ENCODE results near the gene LRRFIP1. TPM values are rescaled to one million over a fixed set of nuclear protein-coding genes. Genes with fewer than 3 reads are reported as not detected.

LRRFIP1 gene
- polyA plus RNA-seq, 4 donors = 60.2 to 103 (median 84.7) TPM

- DNase-seq (ENCODE audit: low read depth in 4 of 4, low spot score in 3 of 4) = no peak
Measured at GRCh38 chr2:237638176-237638575, 10.8 kb downstream of the LRRFIP1 start.

- no peak for DNase-seq (ENCODE audit: low read depth in 4 of 4, low spot score in 3 of 4)
Measured at GRCh38 chr2:237639052-237639835, 11.9 kb downstream of the LRRFIP1 start.

DNA sequence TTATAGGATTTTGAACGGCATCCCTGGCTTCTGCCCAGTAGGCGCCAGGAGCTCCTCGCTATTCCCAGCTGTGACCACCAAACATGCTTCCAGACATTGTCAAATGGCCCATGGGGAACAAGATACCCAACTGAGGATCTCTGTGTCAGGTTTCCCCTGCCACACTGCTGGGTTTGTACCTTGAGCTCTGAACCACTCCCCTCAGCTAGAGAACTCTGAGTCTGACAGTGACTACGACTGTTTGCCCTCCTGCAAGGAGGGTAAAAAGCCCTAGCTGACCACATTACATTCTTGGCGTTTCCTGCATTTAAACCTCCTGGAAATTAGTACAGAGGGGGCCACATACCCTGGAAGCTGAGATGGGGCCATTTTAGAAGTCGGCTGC lies 12.4 kb downstream of the LRRFIP1 start:
- DNase-seq (ENCODE audit: low read depth in 4 of 4, low spot score in 3 of 4) = no peak

DNA sequence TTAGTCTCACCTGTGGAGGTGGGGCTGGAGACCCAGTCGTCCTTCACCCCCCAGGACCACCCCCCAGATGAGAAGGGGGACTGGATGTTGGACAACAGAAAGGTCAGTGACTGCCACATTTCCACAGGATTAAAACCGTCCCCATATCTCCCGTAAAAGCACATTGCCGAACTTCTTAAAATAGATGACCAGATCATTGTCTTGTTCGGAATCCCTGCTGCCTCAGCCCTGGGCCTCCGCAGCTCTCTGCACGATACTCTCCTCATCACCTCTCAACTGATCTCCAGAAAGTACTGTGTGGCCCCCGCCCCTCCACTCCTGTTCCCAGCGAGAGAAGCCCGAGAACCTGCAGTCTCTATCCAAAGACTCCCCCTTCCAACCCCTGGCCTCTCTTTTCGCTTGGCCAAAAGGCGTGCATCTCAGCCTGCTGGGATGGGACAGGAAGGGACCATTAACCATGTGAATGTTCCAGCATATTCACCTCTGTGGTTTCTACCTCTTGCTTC lies 13.2 kb downstream of the LRRFIP1 start:
- DNase-seq (ENCODE audit: low read depth in 4 of 4, low spot score in 3 of 4) = no peak

GRCh38 chr2:237642038-237642734 lies 14.8 kb downstream of the LRRFIP1 start:
- no peak for DNase-seq (ENCODE audit: low read depth in 4 of 4, low spot score in 3 of 4)

DNA sequence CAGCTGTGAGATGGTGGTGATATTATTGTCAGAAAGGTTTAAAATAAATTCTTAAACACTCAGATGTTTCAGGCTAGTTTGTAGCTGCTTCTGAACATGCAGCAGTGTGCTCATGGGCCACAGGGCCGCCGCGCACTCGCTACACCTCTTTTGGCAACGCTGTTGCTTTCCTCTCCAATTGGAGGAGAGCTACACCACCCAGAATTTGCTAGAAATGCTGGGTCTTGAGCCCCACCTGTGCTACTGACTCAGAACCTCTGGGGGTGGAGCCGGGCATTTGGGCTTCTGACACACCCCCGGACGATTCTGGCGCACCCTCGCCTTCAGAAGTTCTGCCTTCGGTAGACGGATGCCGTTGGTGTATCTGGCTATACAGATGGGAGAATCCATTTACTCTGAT lies 15.7 kb downstream of the LRRFIP1 start:
- no peak for DNase-seq (ENCODE audit: low read depth in 4 of 4, low spot score in 3 of 4)

DNA sequence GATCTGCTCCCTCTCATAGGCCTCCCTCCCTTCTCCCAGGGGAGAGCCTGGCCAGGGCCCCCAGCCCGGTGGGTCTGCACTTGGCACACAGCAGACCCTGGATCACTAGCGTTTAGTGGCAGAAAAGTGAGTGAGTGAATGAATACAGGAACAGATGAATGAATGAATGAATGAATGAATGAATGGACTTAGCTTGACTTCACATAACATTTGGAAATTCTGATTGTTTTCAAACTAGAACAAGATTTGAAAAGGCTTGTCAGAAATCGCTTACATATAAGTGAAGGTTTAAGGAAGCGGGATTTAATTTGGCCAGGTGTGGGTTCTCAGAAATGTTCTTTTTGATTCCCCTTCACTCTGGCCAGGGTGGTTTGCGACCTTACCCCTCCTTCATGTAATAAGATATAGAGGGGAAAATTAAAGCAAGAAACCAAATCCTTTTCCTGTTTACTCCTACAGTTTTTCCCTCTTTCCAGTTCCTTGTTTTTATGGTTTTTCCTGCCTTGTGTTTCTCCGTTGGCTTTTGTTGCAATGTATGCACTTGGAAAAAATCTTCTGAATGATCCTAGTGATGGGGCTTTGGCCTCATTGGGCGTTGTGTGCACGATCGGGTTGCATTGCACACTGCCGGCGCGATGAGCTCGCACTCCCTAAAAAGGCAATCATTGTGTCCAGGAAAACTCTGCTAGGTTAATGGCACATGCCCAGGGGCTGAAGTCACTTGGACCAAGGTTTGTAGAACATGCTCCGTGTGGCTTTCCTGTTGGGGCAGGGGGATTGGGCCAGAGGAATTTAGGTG lies 16.4 kb downstream of the LRRFIP1 start:
- DNase-seq (ENCODE audit: low read depth in 4 of 4, low spot score in 3 of 4) = no peak

- no peak for DNase-seq (ENCODE audit: low read depth in 4 of 4, low spot score in 3 of 4)
Measured at GRCh38 chr2:237644381-237644703, 17.0 kb downstream of the LRRFIP1 start.

- DNase-seq (ENCODE audit: low read depth in 4 of 4, low spot score in 3 of 4) = no peak
Measured at GRCh38 chr2:237645261-237645660, 17.9 kb downstream of the LRRFIP1 start.

- DNase-seq (ENCODE audit: low read depth in 4 of 4, low spot score in 3 of 4) = no peak
Measured at GRCh38 chr2:237647176-237648015, 20.0 kb downstream of the LRRFIP1 start.

DNA sequence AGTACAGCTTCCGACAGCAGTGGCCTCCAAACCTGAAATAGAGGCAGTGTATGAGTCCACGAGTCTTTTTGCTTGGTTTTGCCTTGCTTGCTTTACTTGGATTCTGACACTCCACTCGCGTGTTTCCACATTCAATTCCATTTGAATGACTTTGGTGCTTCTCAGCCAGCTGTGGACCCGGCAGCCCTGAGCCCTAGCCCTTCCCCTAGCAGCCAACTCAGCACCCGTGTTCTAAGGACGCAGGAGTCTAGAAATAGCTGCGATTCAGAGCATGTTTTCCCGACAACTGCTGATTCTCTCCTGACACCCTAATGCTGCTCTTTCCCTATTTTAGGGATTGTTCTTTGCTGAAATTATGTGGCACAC lies 20.6 kb downstream of the LRRFIP1 start:
- DNase-seq (ENCODE audit: low read depth in 4 of 4, low spot score in 3 of 4) = no peak

DNA sequence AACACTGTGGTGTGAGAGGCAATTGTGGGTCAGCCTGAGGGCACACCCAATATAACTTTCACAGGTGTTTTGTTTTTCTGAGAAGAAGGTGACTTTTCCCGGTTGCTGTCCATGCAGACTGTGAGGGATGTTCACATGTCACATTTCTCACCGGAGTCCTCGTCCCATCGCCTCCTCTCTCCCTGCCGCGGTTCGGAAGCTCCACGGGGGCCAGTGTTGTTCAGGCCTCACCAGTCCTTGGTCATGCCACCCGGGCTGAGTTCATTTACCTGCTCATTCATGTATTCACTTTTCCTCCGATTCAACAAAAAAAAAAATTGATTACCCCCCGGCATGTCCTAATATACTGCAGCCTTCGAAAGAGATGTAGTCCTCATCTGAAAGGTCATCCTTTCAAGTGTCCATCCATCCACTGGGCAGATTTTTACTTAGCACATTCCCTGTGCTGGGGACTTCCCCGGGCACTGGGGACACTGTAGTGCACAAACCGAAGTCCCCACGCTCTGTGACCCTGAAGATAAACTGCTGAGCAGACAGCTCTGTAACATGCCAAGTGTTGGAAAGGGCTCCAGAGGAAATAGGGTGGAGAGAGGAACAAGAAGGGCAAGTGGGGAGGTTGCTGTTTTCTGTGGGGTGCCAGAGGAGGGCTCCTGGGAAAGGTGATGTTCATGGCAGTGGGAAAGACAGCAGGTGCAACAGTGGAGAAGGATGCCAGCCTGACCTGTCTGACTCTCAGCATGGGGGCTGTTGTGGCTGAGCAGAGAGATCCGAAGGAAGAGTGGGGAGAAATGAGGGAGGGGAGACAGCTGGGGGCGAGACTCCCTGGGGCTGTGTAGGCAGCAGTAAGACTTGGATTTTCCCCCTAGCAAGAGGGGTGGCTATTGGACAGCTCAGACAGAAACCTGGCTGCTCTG lies 22.4 kb downstream of the LRRFIP1 start:
- DNase-seq (ENCODE audit: low read depth in 4 of 4, low spot score in 3 of 4) = no peak

- DNase-seq (ENCODE audit: low read depth in 4 of 4, low spot score in 3 of 4) = no peak
Measured at GRCh38 chr2:237650455-237650850, 23.1 kb downstream of the LRRFIP1 start.

DNA sequence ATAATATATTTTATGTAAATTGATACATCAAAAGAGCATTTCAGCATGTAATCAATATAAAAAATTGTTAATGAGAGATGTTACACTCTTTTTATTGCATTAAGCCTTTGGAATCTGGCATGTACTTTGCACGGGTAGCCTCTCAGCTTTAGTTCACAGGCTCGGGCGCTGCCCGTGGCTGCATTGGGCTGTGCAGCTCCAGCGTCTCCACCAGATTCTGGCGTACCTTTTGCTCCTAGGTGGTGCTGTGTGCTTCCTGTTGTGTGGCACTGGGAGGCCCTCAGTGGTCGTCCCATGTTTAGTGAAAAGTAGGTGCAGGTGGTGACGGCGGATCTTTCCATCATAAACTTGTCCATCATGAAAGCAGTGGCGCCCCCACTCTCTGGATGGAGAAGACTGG lies 24.4 kb downstream of the LRRFIP1 start:
- DNase-seq (ENCODE audit: low read depth in 4 of 4, low spot score in 3 of 4) = no peak

- no peak for DNase-seq (ENCODE audit: low read depth in 4 of 4, low spot score in 3 of 4)
Measured at GRCh38 chr2:237652181-237652580, 24.8 kb downstream of the LRRFIP1 start.

GRCh38 chr2:237652854-237653253 lies 25.5 kb downstream of the LRRFIP1 start:
- DNase-seq (ENCODE audit: low read depth in 4 of 4, low spot score in 3 of 4) = no peak

GRCh38 chr2:237653776-237654558 lies 26.6 kb downstream of the LRRFIP1 start:
- DNase-seq (ENCODE audit: low read depth in 4 of 4, low spot score in 3 of 4) = no peak

- no peak for DNase-seq (ENCODE audit: low read depth in 4 of 4, low spot score in 3 of 4)
Measured at GRCh38 chr2:237657063-237657462, 29.7 kb downstream of the LRRFIP1 start.

Measured in left renal pelvis (tissue), 4 donors.